IMR-90 (cell line): ENCODE results near the gene SLC6A6. TPM values are rescaled to one million over a fixed set of nuclear protein-coding genes. Genes with fewer than 3 reads are reported as not detected.

Experiments used
- ATAC-seq: fragments of 200-7000 bp; cut with Tn5 transposase; 2 replicates; pipeline ENCODE4 v1.9.1; 2020; ENCODE audit warnings: low read depth, mild to moderate bottlenecking, moderate library complexity
- BruUV-seq: library from RNA; stranded (reverse); fragments of 400-500 nt; replicated peaks from 2 replicates; lab custom pipeline; 2021; lab: Mats Ljungman, UMichigan
- CTCF ChIA-PET: fragments of 300-600 bp; formaldehyde crosslinking; extraction: SDS; loops from one replicate; lab custom pipeline; 2021; ENCODE audit warnings: antibody characterized with exemption; lab: Yijun Ruan, JAX
- POLR2A ChIA-PET: fragments of 300-600 bp; sonication (Branson Sonifier 250); formaldehyde crosslinking; loops from one replicate; lab custom pipeline; 2022; ENCODE audit warnings: antibody characterized with exemption; ENCODE audit not compliant: unreplicated experiment; lab: Charles Lee
- DNase-seq: peaks from one replicate; pipeline ENCODE4 v3.0.0; 2013
- H2AFZ ChIP-seq: replicated peaks from 2 replicates; pipeline ENCODE3; 2013; ENCODE audit warnings: low read length, mild to moderate bottlenecking; ENCODE audit not compliant: poor library complexity
- H2AK5ac ChIP-seq: 2 replicates; pipeline ENCODE4 v1.6.1; 2013; ENCODE audit warnings: low read depth, low read length, inconsistent platforms
- H2AK9ac ChIP-seq: replicated peaks from 2 replicates; pipeline ENCODE3; 2013; ENCODE audit warnings: mild to moderate bottlenecking, low read depth, low read length, moderate library complexity; ENCODE audit not compliant: poor library complexity
- H2BK120ac ChIP-seq: 2 replicates; pipeline ENCODE4 v1.6.1; 2013; ENCODE audit warnings: low read depth, low read length, inconsistent platforms
- H2BK15ac ChIP-seq: 3 replicates; pipeline ENCODE4 v1.6.1; 2013; ENCODE audit warnings: low read depth, low read length, inconsistent platforms
- H2BK20ac ChIP-seq: 2 replicates; pipeline ENCODE4 v1.6.1; 2013; ENCODE audit warnings: low read depth, mild to moderate bottlenecking, inconsistent platforms, low read length, moderate library complexity
- H2BK5ac ChIP-seq: 2 replicates; pipeline ENCODE4 v1.6.1; 2013; ENCODE audit warnings: mild to moderate bottlenecking, low read depth, low read length, inconsistent platforms; ENCODE audit not compliant: poor library complexity, severe bottlenecking
- H3K14ac ChIP-seq: replicated peaks from 2 replicates; pipeline ENCODE4 v1.6.1; 2013; ENCODE audit warnings: low read depth, low read length, inconsistent platforms
- H3K18ac ChIP-seq: 2 replicates; pipeline ENCODE4 v1.6.1; 2013; ENCODE audit warnings: low read depth, low read length, control low read depth
- H3K23ac ChIP-seq: 2 replicates; pipeline ENCODE4 v1.6.1; 2013; ENCODE audit warnings: low read depth, low read length, inconsistent platforms
- H3K27ac ChIP-seq: 2 replicates; pipeline ENCODE4 v1.5.1; 2013; ENCODE audit warnings: mild to moderate bottlenecking, control low read depth, low read length; ENCODE audit not compliant: insufficient read depth
- H3K27me3 ChIP-seq: 2 replicates; pipeline ENCODE4 v1.6.1; 2013; ENCODE audit warnings: low read length; ENCODE audit not compliant: control insufficient read depth, insufficient read depth
- H3K36me3 ChIP-seq: 2 replicates; pipeline ENCODE4 v1.6.1; 2013; ENCODE audit warnings: low read length, mixed read lengths; ENCODE audit not compliant: control insufficient read depth, insufficient read depth
- H3K4ac ChIP-seq: 2 replicates; pipeline ENCODE4 v1.6.1; 2013; ENCODE audit warnings: low read depth, low read length, inconsistent platforms
- H3K4me1 ChIP-seq: 2 replicates; pipeline ENCODE4 v1.6.1; 2013; ENCODE audit warnings: low read length, mixed read lengths; ENCODE audit not compliant: control insufficient read depth, insufficient read depth
- H3K4me2 ChIP-seq: 2 replicates; pipeline ENCODE4 v1.6.1; 2013; ENCODE audit warnings: low read depth, mild to moderate bottlenecking, control low read depth, low read length, moderate library complexity
- H3K4me3 ChIP-seq: 2 replicates; pipeline ENCODE4 v1.5.1; 2013; ENCODE audit warnings: low read depth, mild to moderate bottlenecking, control low read depth, low read length, moderate library complexity; ENCODE audit not compliant: insufficient read depth
- H3K56ac ChIP-seq: 2 replicates; pipeline ENCODE4 v1.6.1; 2013; ENCODE audit warnings: low read length, inconsistent platforms; ENCODE audit not compliant: insufficient read depth; ENCODE audit errors: extremely low read depth
- H3K79me1 ChIP-seq, 2 experiments: 2 replicates each; pipeline ENCODE4 v1.6.1; 2013; ENCODE audit warnings: low read length in 2 of 2, inconsistent platforms in 1 of 2, low read depth in 1 of 2
- H3K9ac ChIP-seq: 2 replicates; pipeline ENCODE4 v1.6.1; 2013; ENCODE audit warnings: low read depth, low read length, control low read depth
- H3K9me1 ChIP-seq: 2 replicates; pipeline ENCODE4 v1.6.1; 2013; ENCODE audit warnings: low read length, inconsistent platforms; ENCODE audit not compliant: insufficient read depth
- H3K9me3 ChIP-seq: 2 replicates; pipeline ENCODE4 v1.6.1; 2013; ENCODE audit warnings: low read length; ENCODE audit not compliant: control insufficient read depth, insufficient read depth
- H4K20me1 ChIP-seq: 2 replicates; pipeline ENCODE4 v1.6.1; 2013; ENCODE audit warnings: low read length, inconsistent platforms; ENCODE audit not compliant: insufficient read depth
- H4K5ac ChIP-seq: 2 replicates; pipeline ENCODE4 v1.6.1; 2013; ENCODE audit warnings: mild to moderate bottlenecking, low read depth, low read length, control low read depth
- H4K8ac ChIP-seq, 2 experiments: 2 replicates each; pipeline ENCODE4 v1.6.1; 2013; ENCODE audit warnings: low read depth in 2 of 2, low read length in 2 of 2, control low read depth in 1 of 2, inconsistent platforms in 1 of 2
- H4K91ac ChIP-seq: 2 replicates; pipeline ENCODE4 v1.6.1; 2013; ENCODE audit warnings: low read depth, low read length, inconsistent platforms; ENCODE audit not compliant: insufficient read depth
- BHLHE40 ChIP-seq: fragments of 150-350 bp; IDR thresholded peaks from 2 replicates; pipeline ENCODE4 v1.6.1; 2016; ENCODE audit warnings: mild to moderate bottlenecking, low read depth, low read length
- CEBPB ChIP-seq: IDR thresholded peaks from 2 replicates; pipeline ENCODE4 v1.6.1; 2012; ENCODE audit warnings: low read depth, low read length, improper control_type of control experiment
- CHD1 ChIP-seq: IDR thresholded peaks from 2 replicates; pipeline ENCODE4 v1.6.1; 2012; ENCODE audit warnings: low read depth, low read length, improper control_type of control experiment
- CTCF ChIP-seq: conservative IDR thresholded peaks from 2 replicates; pipeline ENCODE4 v1.5.1; 2012; ENCODE audit warnings: mild to moderate bottlenecking, low read depth, low read length, improper control_type of control experiment
- ELK1 ChIP-seq: fragments of 150-350 bp; IDR thresholded peaks from 2 replicates; pipeline ENCODE4 v1.6.1; 2016; ENCODE audit warnings: low read depth, mild to moderate bottlenecking, low read length, moderate library complexity, borderline replicate concordance
- FOS ChIP-seq: fragments of 150-350 bp; IDR thresholded peaks from 2 replicates; pipeline ENCODE4 v1.6.1; 2016; ENCODE audit warnings: low read depth, low read length
- MAFK ChIP-seq: IDR thresholded peaks from 2 replicates; pipeline ENCODE4 v1.6.1; 2012; ENCODE audit warnings: low read depth, low read length, improper control_type of control experiment
- MAZ ChIP-seq: IDR thresholded peaks from 2 replicates; pipeline ENCODE4 v1.6.1; 2012; ENCODE audit warnings: low read depth, mild to moderate bottlenecking, low read length, improper control_type of control experiment, moderate library complexity, borderline replicate concordance
- MXI1 ChIP-seq: IDR thresholded peaks from 2 replicates; pipeline ENCODE4 v1.6.1; 2012; ENCODE audit warnings: low read depth, mild to moderate bottlenecking, low read length, moderate library complexity, borderline replicate concordance
- NFE2L2 ChIP-seq: fragments of 150-350 bp; IDR thresholded peaks from 2 replicates; pipeline ENCODE4 v1.6.1; 2016; ENCODE audit warnings: low read depth, mild to moderate bottlenecking, low read length
- POLR2A ChIP-seq: IDR thresholded peaks from 2 replicates; pipeline ENCODE4 v1.6.1; 2012; ENCODE audit warnings: mild to moderate bottlenecking, low read depth, low read length
- RCOR1 ChIP-seq: IDR thresholded peaks from 2 replicates; pipeline ENCODE4 v1.6.1; 2012; ENCODE audit warnings: mild to moderate bottlenecking, low read length, improper control_type of control experiment; ENCODE audit not compliant: insufficient replicate concordance
- RFX5 ChIP-seq: IDR thresholded peaks from 2 replicates; pipeline ENCODE4 v1.8.0; 2012; ENCODE audit warnings: low read depth, mild to moderate bottlenecking, low read length, moderate library complexity
- USF2 ChIP-seq: fragments of 150-350 bp; IDR thresholded peaks from 2 replicates; pipeline ENCODE4 v1.6.1; 2017; ENCODE audit warnings: mild to moderate bottlenecking, antibody characterized with exemption, low read length, low read depth
- WGBS, 2 experiments: methylation state at CpG; one replicate each; pipeline versions ENCODE4 v1.1.5 to v1.1.7; 2013; ENCODE audit warnings: missing lambda C conversion rate in 2 of 2; ENCODE audit not compliant: insufficient read length in 1 of 2; ENCODE audit errors: extremely low coverage in 2 of 2; 5-methylcytosine and 5-hydroxymethylcytosine counted together
- dilution Hi-C: fragments of 300-500 bp; cut with HindIII; formaldehyde crosslinking; loops from one replicate; pipeline ENCODE4 v1.14.3; 2018; ENCODE audit warnings: low sequenced_read_pairs; ENCODE audit not compliant: unreplicated experiment
- in situ Hi-C: fragments of 300-500 bp; cut with MboI; formaldehyde crosslinking; loops from 3 replicates; pipeline ENCODE4 v1.14.3; 2019; ENCODE audit warnings: low sequenced_read_pairs, inconsistent platforms, mixed read lengths
- intact Hi-C: fragments of 100-400 bp; cut with micrococcal nuclease; formaldehyde crosslinking; loops from 2 replicates; pipeline ENCODE4 v1.10.0; 2022
- polyA plus RNA-seq, 3 experiments: library from polyadenylated mRNA; depleted of rRNA; stranded (reverse); fragments of >200 nt; gene quantifications; 2 replicates each; pipeline ENCODE4 v1.2.3, GENCODE V29; 2012; ENCODE audit warnings: low replicate concordance in 1 of 3
- total RNA-seq: library from RNA; depleted of rRNA; stranded (reverse); fragments of >200 nt; gene quantifications from 2 replicates; pipeline ENCODE4 v1.2.3, GENCODE V29; 2012

The SLC6A6 gene
- total and polyA plus RNA-seq, 2 of the 4 experiments (the other 2 are of a cell fraction), result 29.9 to 39.4 TPM

GRCh38 chr3:14519406-14519805 is 117.0 kb downstream of the SLC6A6 start:
- dilution Hi-C loops, result no loop called here
- no peaks in the 10 kb centered on the region for H4K20me1 ChIP-seq
- no peak overlapping the region for H3K4me3 ChIP-seq
- ChIA-PET CTCF (interaction anchor here (0.8 kb wide), 1 partner anchor 10 kb away, joined by 3 read pairs; no protein-coding TSS in a partner anchor), POLR2A (no interaction called here)
- H3K23ac ChIP-seq, result no peak overlapping the region
- H3K4ac ChIP-seq, result no peak overlapping the region
- no peak overlapping the region for H4K91ac ChIP-seq
- H3K9me1 ChIP-seq, result no peaks in the 10 kb centered on the region
- no TSS peak for BruUV-seq
- H3K18ac ChIP-seq, result no peak overlapping the region
- H3K36me3 ChIP-seq, result no peaks in the 10 kb centered on the region
- H3K14ac ChIP-seq, result no peak overlapping the region
- H2AFZ ChIP-seq, result no peak overlapping the region
- H2BK15ac ChIP-seq, result no peak overlapping the region
- no peaks in the 10 kb centered on the region for H3K4me1 ChIP-seq
- no peak overlapping the region for H2BK5ac ChIP-seq
- no peak overlapping the region for H4K5ac ChIP-seq
- TF ChIP-seq POLR2A (no peak), CEBPB (no peak), MXI1 (no peak), RCOR1 (no peak), CHD1 (no peak), CTCF (no peak), RFX5 (no peak), USF2 (no peak), BHLHE40 (no peak), NFE2L2 (no peak), ELK1 (no peak), FOS (no peak), MAZ (no peak), MAFK (no peak)
- 0% methylated on average over 1 of the region's 1 CpG; no CpG with 5 or more reads in 1 of the 2 experiments for WGBS, 2 experiments
- H2BK20ac ChIP-seq, result no peak overlapping the region
- in situ Hi-C loops, result no loop called here
- H3K27ac ChIP-seq, result no peak overlapping the region
- H2BK120ac ChIP-seq, result no peak overlapping the region
- intact Hi-C loops, result no loop called here
- ATAC-seq (no peak), DNase-seq (no peak)
- H3K27me3 ChIP-seq, result peaks cover 19% of the 10 kb centered on the region
- no peak overlapping the region for H2AK5ac ChIP-seq
- H4K8ac ChIP-seq, result no peak overlapping the region
- no peak overlapping the region for H3K4me2 ChIP-seq
- no peak overlapping the region for H3K9ac ChIP-seq
- no peak overlapping the region for H2AK9ac ChIP-seq
- H3K79me1 ChIP-seq, result no peaks in the 10 kb centered on the region
- H3K9me3 ChIP-seq, result no peaks in the 10 kb centered on the region
- no peak overlapping the region for H3K56ac ChIP-seq
